EL (cell line): ENCODE measurements around the gene PHLPP2.
"Not testable (repeated sequence)": the region's sequence is repeated elsewhere in the genome, so short reads cannot be mapped to it uniquely, and the experiment has no call there.

Experiments used
- DNase-seq: peaks from one replicate; pipeline ENCODE4 v3.0.0-alpha.2; 2016

Gene PHLPP2

DNA sequence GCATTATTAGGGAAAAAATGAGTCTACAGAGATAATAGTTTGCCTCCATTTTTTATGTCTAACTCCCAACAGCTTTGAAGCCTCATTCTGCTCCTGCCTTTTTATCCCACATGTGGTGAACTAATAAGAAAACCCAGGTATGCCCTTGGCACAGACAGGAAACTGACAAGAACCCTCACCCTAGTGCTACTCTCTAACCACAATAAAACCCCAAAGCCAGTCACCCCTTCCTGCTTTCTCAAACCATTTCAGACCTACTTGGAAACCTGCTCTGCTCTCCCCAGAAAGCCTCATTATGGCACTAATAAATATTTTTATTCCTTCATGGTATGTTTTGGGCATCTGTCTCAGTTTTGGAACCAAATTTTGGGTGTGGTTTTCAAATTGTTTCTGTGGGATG, 102.4 kb downstream of the PHLPP2 start:
- DNase-seq: no peak

DNA sequence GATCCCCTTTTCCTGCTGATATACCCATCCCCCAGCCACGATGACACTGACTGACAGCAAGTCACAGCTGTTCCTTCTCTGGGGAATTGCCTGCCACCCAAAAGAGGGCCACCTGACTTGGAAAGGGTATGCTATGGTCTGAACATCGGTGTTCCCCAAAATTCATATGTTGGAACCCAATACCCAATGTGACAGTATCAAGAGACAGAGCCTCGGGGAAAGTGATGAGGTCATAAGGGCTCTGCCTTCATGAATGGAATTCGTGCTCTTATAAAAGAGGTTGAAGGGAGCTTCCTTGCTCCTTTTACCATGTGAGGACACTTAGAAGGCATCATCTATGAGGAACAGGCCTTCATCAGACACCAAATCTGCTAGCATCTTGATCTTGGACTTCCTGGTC, 106.1 kb downstream of the PHLPP2 start:
- no peak for DNase-seq

DNA sequence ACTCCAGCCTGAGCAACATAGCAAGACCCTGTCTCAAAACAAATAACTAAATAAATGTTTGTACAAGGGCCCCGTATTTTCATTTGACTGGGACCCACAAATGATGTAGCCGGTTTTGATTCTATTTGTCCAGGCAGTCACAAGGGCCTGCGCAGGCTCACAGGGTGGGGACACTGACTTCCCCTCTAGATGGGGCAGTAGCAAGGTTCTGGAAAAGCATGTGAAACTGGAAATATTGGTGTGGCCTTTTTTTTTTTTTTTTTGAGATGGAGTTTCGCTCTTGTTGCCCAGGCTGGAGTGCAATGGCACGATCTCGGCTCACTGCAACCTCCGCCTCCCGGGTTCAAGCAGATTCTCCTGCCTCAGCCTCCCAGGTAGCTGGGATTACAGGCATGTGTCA, 109.5 kb downstream of the PHLPP2 start:
- DNase-seq: not testable (repeated sequence)

DNA sequence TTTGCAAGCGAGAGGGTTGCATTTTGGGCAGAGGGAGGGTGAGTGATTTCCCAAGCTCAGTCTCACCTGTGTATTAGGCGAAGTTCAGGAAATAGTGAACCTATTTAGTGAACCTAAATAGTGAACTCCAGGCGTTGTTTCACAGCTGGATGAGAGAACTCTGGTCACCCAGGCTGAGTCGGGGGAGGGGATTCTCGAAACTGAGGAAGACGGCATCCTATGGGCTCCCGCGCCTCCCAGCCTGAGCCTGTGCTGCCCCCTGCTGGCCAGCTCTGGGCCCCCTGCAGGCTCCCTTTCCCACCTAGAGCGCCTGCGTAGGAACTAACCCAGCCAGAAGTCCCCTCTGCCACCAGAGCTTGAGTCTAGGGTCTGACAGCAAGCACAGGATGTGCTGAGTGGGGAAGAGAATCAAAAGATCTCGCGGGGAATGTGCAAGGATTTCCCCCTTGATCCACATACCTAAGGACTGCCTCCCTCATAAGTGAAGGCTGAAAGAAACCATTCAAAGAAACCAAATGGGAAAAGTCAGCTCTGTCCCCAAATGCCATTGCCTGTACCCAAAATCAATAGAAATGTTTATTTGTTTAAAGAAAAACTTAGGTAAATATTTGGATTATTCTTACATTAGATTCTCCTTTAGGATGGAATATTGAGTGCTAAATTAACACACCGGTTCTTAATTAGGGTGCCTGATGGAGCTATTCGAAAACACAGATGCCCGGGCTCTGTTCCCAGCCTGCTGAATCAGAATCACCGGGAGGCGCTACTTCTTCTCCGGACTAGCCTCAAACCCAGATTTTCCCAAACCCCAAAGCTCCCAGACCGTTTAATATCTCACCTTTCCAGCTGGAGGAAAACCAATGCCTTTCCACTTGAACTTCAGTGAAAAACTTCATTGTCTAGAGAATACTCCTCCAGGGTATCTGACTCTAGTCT, 113.3 kb downstream of the PHLPP2 start:
- DNase-seq: peak; percentile 54

DNA sequence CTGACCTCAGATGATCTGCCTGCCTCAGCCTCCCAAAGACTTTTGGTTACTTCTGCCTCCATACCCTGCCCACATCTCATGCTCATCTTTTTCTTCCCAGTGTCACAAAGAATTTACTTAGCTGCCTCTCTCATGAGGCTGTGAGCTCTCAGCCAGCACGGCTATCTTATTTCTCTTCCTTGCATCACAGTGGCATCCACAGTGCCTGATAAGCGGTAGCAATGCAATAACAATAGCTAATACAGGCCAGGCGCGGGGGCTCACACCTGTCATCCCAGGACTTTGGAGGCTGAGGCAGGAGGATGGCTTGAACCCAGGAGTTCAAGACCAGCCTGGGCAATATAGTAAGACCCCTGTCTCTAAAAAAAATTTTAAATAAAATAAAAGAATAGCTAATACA, 114.1 kb downstream of the PHLPP2 start:
- DNase-seq: no peak

DNA sequence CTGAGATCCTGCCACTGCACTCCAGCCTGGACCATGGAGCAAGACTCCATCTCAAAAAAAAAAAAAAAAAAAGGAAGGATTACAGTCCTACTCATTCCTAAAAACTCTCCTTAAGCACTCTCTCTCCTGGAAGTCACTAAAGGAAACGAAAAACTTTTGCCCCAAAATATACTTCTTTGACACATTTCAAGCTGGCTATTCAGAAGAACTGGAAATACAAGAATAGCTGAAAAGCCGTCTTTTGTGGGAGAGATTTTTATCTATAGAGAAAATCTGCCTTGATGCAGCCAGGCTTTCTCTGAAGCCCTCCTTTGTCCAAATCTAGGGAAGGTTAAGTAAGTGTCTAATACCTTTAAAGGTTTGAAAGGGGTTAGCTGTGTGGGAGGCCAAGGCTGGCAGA, 115.4 kb downstream of the PHLPP2 start:
- DNase-seq: no peak

DNA sequence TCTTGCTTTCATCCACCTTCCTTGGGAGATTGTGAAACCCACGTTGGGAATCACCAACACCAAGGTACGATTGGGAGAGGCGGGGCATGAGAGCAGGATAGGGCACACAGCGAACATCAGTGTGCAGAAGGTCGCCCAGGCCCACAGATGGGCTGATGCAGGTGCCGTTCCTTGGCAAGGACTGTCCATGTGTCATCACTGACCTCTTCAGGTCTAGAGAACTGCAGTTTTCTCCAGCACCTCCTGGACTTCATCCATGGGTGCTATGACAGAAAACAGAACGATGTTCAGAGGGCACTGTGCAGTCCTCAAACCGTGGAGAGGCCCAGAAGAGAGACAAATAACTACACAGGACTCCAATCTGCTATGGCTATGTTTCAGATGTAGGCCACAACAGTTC, 123.7 kb downstream of the PHLPP2 start:
- no peak for DNase-seq

DNA sequence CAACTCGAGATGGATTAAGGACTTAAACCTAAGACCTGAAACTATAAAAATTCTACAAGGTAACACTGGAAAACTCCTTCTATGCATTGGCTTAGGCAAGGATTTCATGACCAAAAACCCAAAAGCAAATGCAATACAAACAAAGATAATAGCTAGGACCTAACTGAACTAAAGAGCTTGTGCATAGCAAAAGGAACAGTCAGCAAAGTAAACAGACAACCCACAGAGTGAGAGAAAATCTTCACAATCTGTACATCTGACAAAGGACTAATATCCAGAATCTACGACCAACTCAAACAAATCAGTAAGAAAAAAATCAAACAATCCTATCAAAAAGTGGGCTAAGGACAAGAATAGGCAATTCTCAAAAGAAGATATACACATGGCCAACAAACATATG, 126.1 kb downstream of the PHLPP2 start:
- DNase-seq: not testable (repeated sequence)

DNA sequence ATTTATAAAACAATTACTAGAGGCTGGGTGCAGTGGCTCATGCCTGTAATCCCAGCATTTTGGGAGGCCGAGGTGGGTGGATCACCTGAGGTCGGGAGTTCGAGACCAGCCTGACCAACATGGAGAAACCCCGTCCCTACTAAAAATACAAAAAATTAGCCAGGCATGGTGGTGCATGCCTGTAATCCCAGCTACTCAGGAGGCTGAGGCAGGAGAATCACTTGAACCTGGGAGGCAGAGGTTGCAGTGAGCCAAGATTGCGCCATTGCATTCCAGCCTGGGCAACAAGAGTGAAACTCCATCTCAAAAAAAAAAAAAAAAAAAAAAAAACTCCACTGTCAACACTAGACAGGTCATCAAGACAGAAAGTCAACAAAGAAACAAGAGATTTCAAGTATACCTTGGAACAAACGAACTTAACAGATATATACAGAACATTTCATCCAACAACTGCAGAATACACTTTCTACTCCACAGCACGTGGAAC, 129.1 kb downstream of the PHLPP2 start:
- DNase-seq: not testable (repeated sequence)
